IMR-90 (cell line): ENCODE data around the gene RSL1D1. TPM values are rescaled to one million over a fixed set of nuclear protein-coding genes. Genes with fewer than 3 reads are reported as not detected.

ENCODE experiments used
- ATAC-seq: fragments of 200-7000 bp; cut with Tn5 transposase; 2 replicates; pipeline ENCODE4 v1.9.1; 2020; ENCODE audit warnings: low read depth, mild to moderate bottlenecking, moderate library complexity
- BruUV-seq: library from RNA; stranded (reverse); fragments of 400-500 nt; replicated peaks from 2 replicates; lab custom pipeline; 2021; lab: Mats Ljungman, UMichigan
- CTCF ChIA-PET: fragments of 300-600 bp; formaldehyde crosslinking; extraction: SDS; loops from one replicate; lab custom pipeline; 2021; ENCODE audit warnings: antibody characterized with exemption; lab: Yijun Ruan, JAX
- POLR2A ChIA-PET: fragments of 300-600 bp; sonication (Branson Sonifier 250); formaldehyde crosslinking; loops from one replicate; lab custom pipeline; 2022; ENCODE audit warnings: antibody characterized with exemption; ENCODE audit not compliant: unreplicated experiment; lab: Charles Lee
- DNase-seq: peaks from one replicate; pipeline ENCODE4 v3.0.0; 2013
- H2AFZ ChIP-seq: replicated peaks from 2 replicates; pipeline ENCODE3; 2013; ENCODE audit warnings: low read length, mild to moderate bottlenecking; ENCODE audit not compliant: poor library complexity
- H2AK5ac ChIP-seq: 2 replicates; pipeline ENCODE4 v1.6.1; 2013; ENCODE audit warnings: low read depth, low read length, inconsistent platforms
- H2AK9ac ChIP-seq: replicated peaks from 2 replicates; pipeline ENCODE3; 2013; ENCODE audit warnings: mild to moderate bottlenecking, low read depth, low read length, moderate library complexity; ENCODE audit not compliant: poor library complexity
- H2BK120ac ChIP-seq: 2 replicates; pipeline ENCODE4 v1.6.1; 2013; ENCODE audit warnings: low read depth, low read length, inconsistent platforms
- H2BK15ac ChIP-seq: 3 replicates; pipeline ENCODE4 v1.6.1; 2013; ENCODE audit warnings: low read depth, low read length, inconsistent platforms
- H2BK20ac ChIP-seq: 2 replicates; pipeline ENCODE4 v1.6.1; 2013; ENCODE audit warnings: low read depth, mild to moderate bottlenecking, inconsistent platforms, low read length, moderate library complexity
- H2BK5ac ChIP-seq: 2 replicates; pipeline ENCODE4 v1.6.1; 2013; ENCODE audit warnings: mild to moderate bottlenecking, low read depth, low read length, inconsistent platforms; ENCODE audit not compliant: poor library complexity, severe bottlenecking
- H3K14ac ChIP-seq: replicated peaks from 2 replicates; pipeline ENCODE4 v1.6.1; 2013; ENCODE audit warnings: low read depth, low read length, inconsistent platforms
- H3K18ac ChIP-seq: 2 replicates; pipeline ENCODE4 v1.6.1; 2013; ENCODE audit warnings: low read depth, low read length, control low read depth
- H3K23ac ChIP-seq: 2 replicates; pipeline ENCODE4 v1.6.1; 2013; ENCODE audit warnings: low read depth, low read length, inconsistent platforms
- H3K27ac ChIP-seq: 2 replicates; pipeline ENCODE4 v1.5.1; 2013; ENCODE audit warnings: mild to moderate bottlenecking, control low read depth, low read length; ENCODE audit not compliant: insufficient read depth
- H3K27me3 ChIP-seq: 2 replicates; pipeline ENCODE4 v1.6.1; 2013; ENCODE audit warnings: low read length; ENCODE audit not compliant: control insufficient read depth, insufficient read depth
- H3K36me3 ChIP-seq: 2 replicates; pipeline ENCODE4 v1.6.1; 2013; ENCODE audit warnings: low read length, mixed read lengths; ENCODE audit not compliant: control insufficient read depth, insufficient read depth
- H3K4ac ChIP-seq: 2 replicates; pipeline ENCODE4 v1.6.1; 2013; ENCODE audit warnings: low read depth, low read length, inconsistent platforms
- H3K4me1 ChIP-seq: 2 replicates; pipeline ENCODE4 v1.6.1; 2013; ENCODE audit warnings: low read length, mixed read lengths; ENCODE audit not compliant: control insufficient read depth, insufficient read depth
- H3K4me2 ChIP-seq: 2 replicates; pipeline ENCODE4 v1.6.1; 2013; ENCODE audit warnings: low read depth, mild to moderate bottlenecking, control low read depth, low read length, moderate library complexity
- H3K4me3 ChIP-seq: 2 replicates; pipeline ENCODE4 v1.5.1; 2013; ENCODE audit warnings: low read depth, mild to moderate bottlenecking, control low read depth, low read length, moderate library complexity; ENCODE audit not compliant: insufficient read depth
- H3K56ac ChIP-seq: 2 replicates; pipeline ENCODE4 v1.6.1; 2013; ENCODE audit warnings: low read length, inconsistent platforms; ENCODE audit not compliant: insufficient read depth; ENCODE audit errors: extremely low read depth
- H3K79me1 ChIP-seq, 2 experiments: 2 replicates each; pipeline ENCODE4 v1.6.1; 2013; ENCODE audit warnings: low read length in 2 of 2, inconsistent platforms in 1 of 2, low read depth in 1 of 2
- H3K9ac ChIP-seq: 2 replicates; pipeline ENCODE4 v1.6.1; 2013; ENCODE audit warnings: low read depth, low read length, control low read depth
- H3K9me1 ChIP-seq: 2 replicates; pipeline ENCODE4 v1.6.1; 2013; ENCODE audit warnings: low read length, inconsistent platforms; ENCODE audit not compliant: insufficient read depth
- H3K9me3 ChIP-seq: 2 replicates; pipeline ENCODE4 v1.6.1; 2013; ENCODE audit warnings: low read length; ENCODE audit not compliant: control insufficient read depth, insufficient read depth
- H4K20me1 ChIP-seq: 2 replicates; pipeline ENCODE4 v1.6.1; 2013; ENCODE audit warnings: low read length, inconsistent platforms; ENCODE audit not compliant: insufficient read depth
- H4K5ac ChIP-seq: 2 replicates; pipeline ENCODE4 v1.6.1; 2013; ENCODE audit warnings: mild to moderate bottlenecking, low read depth, low read length, control low read depth
- H4K8ac ChIP-seq, 2 experiments: 2 replicates each; pipeline ENCODE4 v1.6.1; 2013; ENCODE audit warnings: low read depth in 2 of 2, low read length in 2 of 2, control low read depth in 1 of 2, inconsistent platforms in 1 of 2
- H4K91ac ChIP-seq: 2 replicates; pipeline ENCODE4 v1.6.1; 2013; ENCODE audit warnings: low read depth, low read length, inconsistent platforms; ENCODE audit not compliant: insufficient read depth
- BHLHE40 ChIP-seq: fragments of 150-350 bp; IDR thresholded peaks from 2 replicates; pipeline ENCODE4 v1.6.1; 2016; ENCODE audit warnings: mild to moderate bottlenecking, low read depth, low read length
- CEBPB ChIP-seq: IDR thresholded peaks from 2 replicates; pipeline ENCODE4 v1.6.1; 2012; ENCODE audit warnings: low read depth, low read length, improper control_type of control experiment
- FOS ChIP-seq: fragments of 150-350 bp; IDR thresholded peaks from 2 replicates; pipeline ENCODE4 v1.6.1; 2016; ENCODE audit warnings: low read depth, low read length
- MXI1 ChIP-seq: IDR thresholded peaks from 2 replicates; pipeline ENCODE4 v1.6.1; 2012; ENCODE audit warnings: low read depth, mild to moderate bottlenecking, low read length, moderate library complexity, borderline replicate concordance
- POLR2A ChIP-seq: IDR thresholded peaks from 2 replicates; pipeline ENCODE4 v1.6.1; 2012; ENCODE audit warnings: mild to moderate bottlenecking, low read depth, low read length
- RAD21 ChIP-seq: IDR thresholded peaks from 2 replicates; pipeline ENCODE4 v1.6.1; 2012; ENCODE audit warnings: low read length, improper control_type of control experiment
- RCOR1 ChIP-seq: IDR thresholded peaks from 2 replicates; pipeline ENCODE4 v1.6.1; 2012; ENCODE audit warnings: mild to moderate bottlenecking, low read length, improper control_type of control experiment; ENCODE audit not compliant: insufficient replicate concordance
- WGBS, 2 experiments: methylation state at CpG; one replicate each; pipeline versions ENCODE4 v1.1.5 to v1.1.7; 2013; ENCODE audit warnings: missing lambda C conversion rate in 2 of 2; ENCODE audit not compliant: insufficient read length in 1 of 2; ENCODE audit errors: extremely low coverage in 2 of 2; 5-methylcytosine and 5-hydroxymethylcytosine counted together
- dilution Hi-C: fragments of 300-500 bp; cut with HindIII; formaldehyde crosslinking; loops from one replicate; pipeline ENCODE4 v1.14.3; 2018; ENCODE audit warnings: low sequenced_read_pairs; ENCODE audit not compliant: unreplicated experiment
- in situ Hi-C: fragments of 300-500 bp; cut with MboI; formaldehyde crosslinking; loops from 3 replicates; pipeline ENCODE4 v1.14.3; 2019; ENCODE audit warnings: low sequenced_read_pairs, inconsistent platforms, mixed read lengths
- intact Hi-C: fragments of 100-400 bp; cut with micrococcal nuclease; formaldehyde crosslinking; loops from 2 replicates; pipeline ENCODE4 v1.10.0; 2022
- polyA plus RNA-seq, 3 experiments: library from polyadenylated mRNA; depleted of rRNA; stranded (reverse); fragments of >200 nt; gene quantifications; 2 replicates each; pipeline ENCODE4 v1.2.3, GENCODE V29; 2012; ENCODE audit warnings: low replicate concordance in 1 of 3
- total RNA-seq: library from RNA; depleted of rRNA; stranded (reverse); fragments of >200 nt; gene quantifications from 2 replicates; pipeline ENCODE4 v1.2.3, GENCODE V29; 2012

Gene RSL1D1
- total and polyA plus RNA-seq, 2 of the 4 experiments (the other 2 are of a cell fraction), result 63.8 to 77.4 TPM

- Histone ChIP-seq H3K23ac (peak overlapping the region; percentile 23; the same call in 1 of the 2 replicates), H4K8ac (peak overlapping the region in 1 of 2 experiments; percentile 53; a peak in 2 of 4 replicates), H2AFZ (no peak overlapping the region), H2BK20ac (peak overlapping the region; percentile 67), H3K56ac (no peak overlapping the region), H4K91ac (peak overlapping the region; percentile 83), H3K36me3 (no peaks in the 10 kb centered on the region), H3K9ac (no peak overlapping the region), H2AK9ac (peak overlapping the region; percentile 3), H3K4ac (peak overlapping the region; percentile 78), H4K5ac (peak overlapping the region; percentile 26; the same call in 1 of the 2 replicates), H3K27ac (peak overlapping the region; percentile 34; the same call in 1 of the 2 replicates), H3K9me1 (peaks cover 17% of the 10 kb centered on the region), H3K4me1 (peaks cover 17% of the 10 kb centered on the region), H2BK120ac (peak overlapping the region; percentile 56; the same call in 1 of the 2 replicates), H3K79me1 (peaks cover 20 to 53% of the 10 kb centered on the region in 2 experiments), H3K4me3 (no peak overlapping the region; the same call in 1 of the 2 replicates), H2AK5ac (peak overlapping the region; percentile 40), H3K18ac (peak overlapping the region; percentile 29; the same call in 1 of the 2 replicates), H4K20me1 (peaks cover 12% of the 10 kb centered on the region), H2BK15ac (peak overlapping the region; percentile 21; the same call in 2 of the 3 replicates), H3K27me3 (no peaks in the 10 kb centered on the region), H3K14ac (peak overlapping the region; percentile 65; the same call in 1 of the 2 replicates), H3K4me2 (peak overlapping the region; percentile 90), H2BK5ac (peak overlapping the region; percentile 67), H3K9me3 (no peaks in the 10 kb centered on the region)
- in situ Hi-C loops (loop anchor here (25.0 kb wide), 1 partner anchor 839 kb away; no protein-coding TSS in a partner anchor), intact Hi-C loops (no loop called here), dilution Hi-C loops (no loop called here)
- TF ChIP-seq FOS, result no peak
- no peak for TF ChIP-seq RCOR1
- no peak for TF ChIP-seq BHLHE40
- no peak for TF ChIP-seq CEBPB
- TF ChIP-seq MXI1, result no peak
- no peak for TF ChIP-seq POLR2A
- TF ChIP-seq RAD21, result no peak
- no TSS peak for BruUV-seq
- peak; percentile 19 for ATAC-seq
- DNase-seq, result peak; percentile 65
- WGBS, 2 experiments, result no CpG with 5 or more reads among the region's 3 CpGs
- ChIA-PET CTCF (no interaction called here), POLR2A (no interaction called here)
These were observed 49.8 kb downstream of the RSL1D1 start for GRCh38 chr16:11801481-11802021.
